HG02884 (cell line): ENCODE data around the gene TSPAN32.

ENCODE experiments used
- ATAC-seq: cut with Tn5 transposase; IDR thresholded peaks from one replicate; pipeline ENCODE4 v1.9.1; 2021; ENCODE audit warnings: mild to moderate bottlenecking, moderate library complexity; ENCODE audit not compliant: unreplicated experiment

The TSPAN32 gene

GRCh38 chr11:2314136-2314524 lies 12.3 kb downstream of the TSPAN32 start:
- ATAC-seq = no peak

GRCh38 chr11:2314525-2315394 lies 12.9 kb downstream of the TSPAN32 start:
- no peak for ATAC-seq

- no peak for ATAC-seq
Observed at GRCh38 chr11:2315395-2316168, 13.8 kb downstream of the TSPAN32 start.

- no peak for ATAC-seq
Observed at GRCh38 chr11:2316169-2316962, 14.6 kb downstream of the TSPAN32 start.

- ATAC-seq = no peak
Observed at GRCh38 chr11:2316963-2317244, 15.1 kb downstream of the TSPAN32 start.

- ATAC-seq = no peak
Observed at GRCh38 chr11:2317354-2318050, 15.7 kb downstream of the TSPAN32 start.

- no peak for ATAC-seq
Observed at GRCh38 chr11:2318123-2318522, 16.3 kb downstream of the TSPAN32 start.

GRCh38 chr11:2318707-2319106 lies 16.9 kb downstream of the TSPAN32 start:
- no peak for ATAC-seq

GRCh38 chr11:2319791-2320472 lies 18.1 kb downstream of the TSPAN32 start:
- ATAC-seq = no peak

GRCh38 chr11:2320568-2321310 lies 18.9 kb downstream of the TSPAN32 start:
- no peak for ATAC-seq

- no peak for ATAC-seq
Observed at GRCh38 chr11:2321311-2321683, 19.5 kb downstream of the TSPAN32 start.

- no peak for ATAC-seq
Observed at GRCh38 chr11:2325123-2325522, 23.3 kb downstream of the TSPAN32 start.

- ATAC-seq = no peak
Observed at GRCh38 chr11:2325719-2326118, 23.9 kb downstream of the TSPAN32 start.

- no peak for ATAC-seq
Observed at GRCh38 chr11:2327032-2327431, 25.2 kb downstream of the TSPAN32 start.

- ATAC-seq = no peak
Observed at GRCh38 chr11:2328021-2328420, 26.2 kb downstream of the TSPAN32 start.

- no peak for ATAC-seq
Observed at GRCh38 chr11:2328656-2329354, 27.0 kb downstream of the TSPAN32 start.

GRCh38 chr11:2329551-2329950 lies 27.7 kb downstream of the TSPAN32 start:
- no peak for ATAC-seq

GRCh38 chr11:2330696-2331095 lies 28.9 kb downstream of the TSPAN32 start:
- no peak for ATAC-seq

GRCh38 chr11:2331404-2331803 lies 29.6 kb downstream of the TSPAN32 start:
- ATAC-seq = no peak
